Tibial artery (tissue), 4 donors: ENCODE measurements around the gene TMEM179B.
"Not testable (repeated sequence)": the region's sequence is repeated elsewhere in the genome, so short reads cannot be mapped to it uniquely, and the experiment has no call there.

ENCODE experiments used
- DNase-seq, 2 donors: peaks; one replicate each; pipeline ENCODE4 v3.0.0-alpha.2; 2019
- H3K27ac ChIP-seq, 2 donors: fragments of 200-600 bp; sonication (generic) in 1 of 2; 1 replicate in 1 of 2; 2 replicates in 1 of 2; pipeline ENCODE4 v1.5.1; 2018 to 2019; ENCODE audit warnings: mild to moderate bottlenecking in 1 of 2
- H3K27me3 ChIP-seq, 2 donors: fragments of 200-600 bp; sonication (generic) in 1 of 2; one replicate each; pipeline versions ENCODE4 v1.5.1 to v1.6.0; 2016 to 2019
- H3K36me3 ChIP-seq, 3 donors: fragments of 200-600 bp; sonication (generic) in 2 of 3; one replicate each; pipeline ENCODE4 v1.5.1; 2016 to 2019; ENCODE audit warnings: mild to moderate bottlenecking in 2 of 3
- H3K4me1 ChIP-seq, 4 donors: fragments of 200-600 bp; sonication (generic) in 2 of 4; 1 replicate in 3 of 4; 2 replicates in 1 of 4; pipeline ENCODE4 v1.5.1; 2016 to 2019
- H3K4me3 ChIP-seq, 2 donors: fragments of 200-600 bp; sonication (generic) in 1 of 2; 1 replicate in 1 of 2; 2 replicates in 1 of 2; pipeline ENCODE4 v1.5.1; 2018 to 2019; ENCODE audit warnings: mild to moderate bottlenecking in 2 of 2
- H3K9me3 ChIP-seq, 3 donors: fragments of 200-600 bp; sonication (generic) in 1 of 3; one replicate each; pipeline ENCODE4 v1.5.1; 2016 to 2019
- intact Hi-C: fragments of 100-400 bp; cut with DNase I; formaldehyde crosslinking; loops from one replicate; pipeline ENCODE4 v1.15.0; 2023; ENCODE audit warnings: low total_unique reads
- TF ChIP-seq, protein P1 (sequence below), 2 experiments: fragments of 200-600 bp in 1 of 2; fragments of 450-650 bp in 1 of 2; IDR thresholded peaks; one replicate each; pipeline ENCODE4 v1.5.1; 2017 to 2019; ENCODE audit warnings: antibody characterized with exemption in 2 of 2, mild to moderate bottlenecking in 1 of 2, moderate library complexity in 1 of 2

The TMEM179B gene

DNA sequence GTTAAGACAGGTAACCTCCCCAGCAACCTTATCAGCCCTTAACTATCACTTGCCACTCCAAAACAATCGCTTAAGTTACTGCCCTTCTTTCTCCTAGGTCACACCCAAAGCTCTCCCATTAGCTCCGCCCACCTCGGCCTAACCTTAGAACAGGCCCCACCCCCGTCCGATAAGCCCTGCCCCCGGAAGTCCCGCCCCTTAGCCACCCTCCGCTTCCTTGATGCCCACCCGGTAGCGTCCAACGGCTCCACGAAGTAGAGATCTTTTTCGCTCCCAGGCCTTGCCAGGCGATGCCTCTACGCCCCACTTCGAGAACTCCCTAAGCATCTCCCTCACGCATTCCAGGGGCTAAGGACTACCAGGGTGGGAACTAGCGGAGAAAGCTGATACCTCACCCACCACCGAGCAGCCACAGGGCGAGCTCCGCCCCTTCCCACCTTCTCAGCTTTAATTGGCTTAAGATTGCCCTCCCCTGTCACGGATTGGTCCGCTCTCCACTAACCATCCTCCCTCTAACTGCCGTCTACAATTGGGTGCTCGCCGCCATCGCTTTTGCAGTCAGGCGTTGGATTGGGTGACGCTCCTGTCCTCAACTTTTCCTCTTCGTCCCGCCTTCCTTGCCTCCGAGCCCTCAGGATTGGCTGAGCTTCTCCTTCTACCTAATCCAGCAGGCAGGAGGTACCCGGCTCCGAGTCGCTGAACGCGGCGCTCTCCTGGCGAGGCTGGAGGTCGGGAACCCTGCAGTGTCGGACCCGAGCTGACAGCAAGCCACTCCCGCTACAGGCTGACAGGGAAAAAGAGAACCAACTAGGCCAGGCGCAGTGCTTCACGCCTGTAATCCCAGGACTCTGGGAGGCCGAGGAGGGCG is 33.2 kb upstream of the TMEM179B start, which contains the start of gene ZBTB3:
ZBTB3 (minus strand) TSS at position 425 of the 868 bp plus-strand sequence. CDS start 496 bp downstream, outside the sequence.
- intact Hi-C loops, result loop anchor here (1.0 kb wide), 1 partner anchor 26 kb away; the partner anchor contains the start of gene TTC9C
- H3K4me1 ChIP-seq, result peaks cover 0 to 25% (median 18%) of the 10 kb centered on the region in 4 donors
- peak within 1 kb of the TSS; percentile 90 to 91 for H3K27ac ChIP-seq
- TF ChIP-seq, protein P1, sequence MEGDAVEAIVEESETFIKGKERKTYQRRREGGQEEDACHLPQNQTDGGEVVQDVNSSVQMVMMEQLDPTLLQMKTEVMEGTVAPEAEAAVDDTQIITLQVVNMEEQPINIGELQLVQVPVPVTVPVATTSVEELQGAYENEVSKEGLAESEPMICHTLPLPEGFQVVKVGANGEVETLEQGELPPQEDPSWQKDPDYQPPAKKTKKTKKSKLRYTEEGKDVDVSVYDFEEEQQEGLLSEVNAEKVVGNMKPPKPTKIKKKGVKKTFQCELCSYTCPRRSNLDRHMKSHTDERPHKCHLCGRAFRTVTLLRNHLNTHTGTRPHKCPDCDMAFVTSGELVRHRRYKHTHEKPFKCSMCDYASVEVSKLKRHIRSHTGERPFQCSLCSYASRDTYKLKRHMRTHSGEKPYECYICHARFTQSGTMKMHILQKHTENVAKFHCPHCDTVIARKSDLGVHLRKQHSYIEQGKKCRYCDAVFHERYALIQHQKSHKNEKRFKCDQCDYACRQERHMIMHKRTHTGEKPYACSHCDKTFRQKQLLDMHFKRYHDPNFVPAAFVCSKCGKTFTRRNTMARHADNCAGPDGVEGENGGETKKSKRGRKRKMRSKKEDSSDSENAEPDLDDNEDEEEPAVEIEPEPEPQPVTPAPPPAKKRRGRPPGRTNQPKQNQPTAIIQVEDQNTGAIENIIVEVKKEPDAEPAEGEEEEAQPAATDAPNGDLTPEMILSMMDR (IDR thresholded peaks at IDR 0.05), result peak in 1 of 2 experiments; percentile 41
- peaks cover 0 to 21% (median 0%) of the 10 kb centered on the region in 3 donors for H3K36me3 ChIP-seq
- DNase-seq, result peak; percentile 99
- H3K4me3 ChIP-seq, result peak within 1 kb of the TSS; percentile 62 to 66
- no peaks in the 10 kb centered on the region for H3K27me3 ChIP-seq
- H3K9me3 ChIP-seq, result no peaks in the 10 kb centered on the region

DNA sequence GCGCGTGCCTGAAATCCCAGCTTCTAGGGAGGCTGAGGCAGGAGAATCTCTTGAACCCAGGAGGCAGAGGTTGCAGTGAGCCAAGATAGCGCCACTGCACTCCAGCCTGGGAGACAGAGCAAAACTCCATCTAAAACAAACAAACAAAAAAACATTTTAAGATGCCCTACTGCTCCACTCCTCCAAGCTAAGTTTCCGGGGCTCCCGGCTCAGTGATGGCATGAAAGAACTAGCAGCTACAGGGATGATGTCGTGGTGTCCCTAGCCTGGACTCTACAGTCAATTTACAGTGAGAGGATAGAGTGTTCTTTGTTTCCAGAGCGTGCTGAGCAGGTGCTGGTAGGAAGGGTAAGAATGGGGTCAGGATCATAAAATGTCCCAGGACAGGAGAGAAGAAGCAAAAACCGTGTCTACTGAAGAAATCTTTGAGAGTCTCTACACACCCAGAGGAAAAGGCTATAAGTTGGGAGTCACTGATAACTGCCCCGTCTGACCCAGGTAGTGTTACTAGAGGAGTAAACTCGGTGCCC is 32.1 kb upstream of the TMEM179B start:
- TF ChIP-seq, protein P1 (IDR thresholded peaks at IDR 0.05), result no peak
- no peak for DNase-seq
- Histone ChIP-seq H3K36me3 (peaks cover 0 to 21% (median 0%) of the 10 kb centered on the region in 3 donors), H3K27ac (no peak overlapping the region), H3K27me3 (no peaks in the 10 kb centered on the region), H3K4me1 (peaks cover 0 to 25% (median 16%) of the 10 kb centered on the region in 4 donors), H3K4me3 (no peak overlapping the region), H3K9me3 (no peaks in the 10 kb centered on the region)
- intact Hi-C loops, result no loop called here

DNA sequence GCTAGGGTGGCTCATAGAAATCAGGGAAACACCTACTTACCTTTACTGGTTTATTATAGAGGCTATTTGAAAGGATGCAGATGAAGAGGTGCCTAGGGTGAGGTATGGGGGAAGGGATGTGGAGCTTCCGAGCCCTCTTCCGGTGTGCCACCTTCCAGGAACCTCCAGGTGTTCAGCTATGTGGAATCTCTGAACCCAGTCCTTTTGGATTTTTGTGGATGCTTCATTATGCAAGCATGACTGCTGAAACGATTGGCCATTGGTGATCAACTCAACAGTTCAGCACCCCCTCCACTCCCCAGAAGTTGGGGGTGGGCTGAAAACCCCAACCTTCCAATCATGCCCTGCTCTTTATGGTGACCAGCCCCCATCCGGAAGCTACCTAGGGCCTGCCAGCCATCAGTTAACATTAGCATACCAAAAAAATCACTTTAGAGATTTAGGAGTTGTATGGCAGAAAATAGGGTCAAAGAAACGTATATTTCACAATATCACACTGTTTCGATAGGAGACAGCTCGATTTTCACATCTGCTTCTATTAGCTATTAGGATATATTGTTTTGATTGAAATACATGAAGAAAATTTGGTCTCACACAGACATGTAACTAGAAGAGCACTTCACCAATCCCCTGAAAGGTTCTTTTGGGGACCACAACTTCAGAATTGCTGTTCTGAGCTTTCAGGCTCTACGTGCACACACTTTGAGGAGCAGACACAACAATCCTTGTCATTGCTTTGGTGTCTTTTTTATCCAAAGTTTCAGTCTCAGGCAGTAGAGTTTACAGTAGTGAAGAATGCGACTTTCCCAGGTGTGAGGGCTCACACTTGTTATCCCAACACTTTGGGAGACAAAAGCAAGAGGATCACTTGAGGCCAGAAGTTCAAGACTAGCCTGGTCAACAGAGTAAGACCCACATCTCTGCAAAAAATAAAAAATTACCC is 29.1 kb upstream of the TMEM179B start:
- H3K36me3 ChIP-seq, result peaks cover 0 to 3% (median 0%) of the 10 kb centered on the region in 3 donors
- no peak overlapping the region for H3K27ac ChIP-seq
- H3K9me3 ChIP-seq, result no peaks in the 10 kb centered on the region
- TF ChIP-seq, protein P1 (IDR thresholded peaks at IDR 0.05), result no peak
- intact Hi-C loops, result no loop called here
- H3K27me3 ChIP-seq, result no peaks in the 10 kb centered on the region
- H3K4me1 ChIP-seq, result peaks cover 0 to 30% (median 16%) of the 10 kb centered on the region in 4 donors
- no peak for DNase-seq
- H3K4me3 ChIP-seq, result no peak overlapping the region

DNA sequence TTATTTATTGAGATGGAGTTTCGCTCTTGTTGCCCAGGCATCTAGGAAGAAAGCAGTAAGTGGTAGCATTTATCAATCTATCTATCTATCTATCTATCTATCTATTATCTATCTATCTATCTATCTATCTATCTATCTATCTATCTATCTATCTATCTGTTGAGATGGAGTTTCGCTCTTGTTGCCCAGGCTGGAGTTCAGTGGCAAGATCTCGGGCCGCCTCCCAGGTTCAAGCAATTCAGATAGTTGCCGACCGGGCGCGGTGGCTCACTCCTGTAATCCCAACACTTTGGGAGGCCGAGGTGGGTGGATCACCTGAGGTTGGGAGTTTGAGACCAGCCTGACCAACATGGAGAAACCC is 26.4 kb upstream of the TMEM179B start:
- DNase-seq, H3K27me3 ChIP-seq, H3K9me3 ChIP-seq, intact Hi-C loops: not testable (repeated sequence)
- H3K4me3 ChIP-seq, result peak overlapping the region; percentile 64 to 81
- H3K27ac ChIP-seq, result peak overlapping the region; percentile 84 to 88
- peaks cover 11 to 24% (median 11%) of the 10 kb centered on the region in 3 donors for H3K36me3 ChIP-seq
- H3K4me1 ChIP-seq, result peaks cover 0 to 31% (median 14%) of the 10 kb centered on the region in 4 donors

DNA sequence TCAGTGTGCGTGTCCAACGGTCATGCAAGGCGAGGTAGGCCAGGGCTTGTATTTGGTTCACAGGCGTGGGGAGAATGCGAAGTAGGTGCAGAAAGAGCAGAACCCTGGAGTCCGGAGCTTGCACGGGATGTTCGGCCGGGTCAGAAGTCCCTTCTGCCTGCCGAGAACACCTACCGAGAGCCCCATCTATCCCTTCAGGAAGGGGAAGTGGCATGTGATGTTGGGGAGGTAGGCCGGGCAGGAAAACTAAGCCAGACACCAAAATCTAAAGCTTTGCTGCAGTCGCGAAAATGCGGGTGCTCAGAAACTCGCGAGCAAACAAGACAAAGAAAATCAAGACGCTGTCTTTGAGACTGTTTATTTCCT is 16.4 kb upstream of the TMEM179B start:
- Histone ChIP-seq H3K4me3 (peak overlapping the region; percentile 57 to 67), H3K27me3 (no peaks in the 10 kb centered on the region), H3K27ac (peak overlapping the region; percentile 84 to 89), H3K9me3 (no peaks in the 10 kb centered on the region), H3K4me1 (peaks cover 0 to 24% (median 21%) of the 10 kb centered on the region in 4 donors), H3K36me3 (peaks cover 20 to 27% (median 24%) of the 10 kb centered on the region in 3 donors)
- TF ChIP-seq, protein P1 (IDR thresholded peaks at IDR 0.05), result no peak
- DNase-seq, result peak in 1 of 2 donors; percentile 75
- intact Hi-C loops, result no loop called here
